HepG2 (cell line): ENCODE data around the gene IKZF2. TPM values are rescaled to one million over a fixed set of nuclear protein-coding genes. Genes with fewer than 3 reads are reported as not detected.

ENCODE experiments used
- ATAC-seq: fragments of 200-7000 bp; cut with Tn5 transposase; 3 replicates; pipeline ENCODE4 v1.9.1; 2020; ENCODE audit warnings: mild to moderate bottlenecking, moderate library complexity
- BruUV-seq: library from RNA; stranded (reverse); fragments of 400-500 nt; replicated peaks from 2 replicates; lab custom pipeline; 2021; lab: Mats Ljungman, UMichigan
- CTCF ChIA-PET: fragments of 300-600 bp; formaldehyde crosslinking; extraction: SDS; loops from one replicate; lab custom pipeline; 2021; ENCODE audit warnings: low total read pairs, inconsistent platforms, low intra/inter-chr PET ratio; lab: Yijun Ruan, JAX
- POLR2A ChIA-PET: fragments of 350-600 bp; sonication (Branson Sonifier 250); formaldehyde crosslinking; loops from one replicate; lab custom pipeline; 2020; ENCODE audit warnings: antibody characterized with exemption, inconsistent platforms; lab: Yijun Ruan, JAX
- DNase-seq: peaks from one replicate; pipeline ENCODE4 v3.0.0-alpha.2; 2015; ENCODE audit warnings: low spot score
- FAIRE-seq: peaks from 3 replicates; lab custom pipeline; 2011; peaks lifted over from hg19 to GRCh38; lab: Jason Lieb, UNC
- H2AFZ ChIP-seq: one replicate; pipeline ENCODE4 v1.6.1; 2011; ENCODE audit warnings: low read length, inconsistent platforms
- H3K27ac ChIP-seq: fragments of 300-600 bp; 3 replicates; pipeline ENCODE4 v1.8.0; 2011; ENCODE audit warnings: mixed run types, mild to moderate bottlenecking, mixed read lengths, low read length, inconsistent platforms; ENCODE audit not compliant: insufficient read depth; ENCODE audit errors: extremely low read length
- H3K27me3 ChIP-seq, 2 experiments: fragments of 200-600 bp in 1 of 2; 2 replicates in 1 of 2; 3 replicates in 1 of 2; pipeline versions ENCODE4 v1.6.0 to v1.8.0; 2011; ENCODE audit warnings: low read length in 2 of 2, mild to moderate bottlenecking in 2 of 2, moderate library complexity in 2 of 2, inconsistent platforms in 1 of 2; ENCODE audit not compliant: insufficient read depth in 2 of 2, control insufficient read depth in 1 of 2
- H3K36me3 ChIP-seq, 2 experiments: fragments of 200-600 bp in 1 of 2; replicated peaks in 1 of 2; 2 replicates in 1 of 2; 3 replicates in 1 of 2; pipeline versions ENCODE4 v1.5.1 to v1.8.0; 2011; ENCODE audit warnings: low read length in 2 of 2, inconsistent platforms in 1 of 2; ENCODE audit not compliant: insufficient read depth in 2 of 2, control insufficient read depth in 1 of 2
- H3K4me1 ChIP-seq: 2 replicates; pipeline ENCODE4 v1.5.1; 2012; ENCODE audit warnings: low read length, inconsistent platforms; ENCODE audit not compliant: insufficient read depth
- H3K4me2 ChIP-seq: 2 replicates; pipeline ENCODE4 v1.6.0; 2011; ENCODE audit warnings: low read depth, low read length, inconsistent platforms
- H3K4me3 ChIP-seq, 3 experiments: fragments of 200-600 bp in 1 of 3; sonication (generic), shearing (Covaris generic) in 1 of 3; replicated peaks in 1 of 3; 2 replicates each; pipeline ENCODE4 v1.5.1; 2011 to 2016; ENCODE audit warnings: low read length in 3 of 3, inconsistent platforms in 2 of 3, low read depth in 2 of 3, mild to moderate bottlenecking in 2 of 3, control low read depth in 1 of 3, mixed read lengths in 1 of 3; ENCODE audit not compliant: insufficient read depth in 1 of 3
- H3K79me2 ChIP-seq: one replicate; pipeline ENCODE4 v1.6.1; 2011; ENCODE audit warnings: low read length, inconsistent platforms; ENCODE audit not compliant: insufficient read depth
- H3K9ac ChIP-seq: 2 replicates; pipeline ENCODE4 v1.6.0; 2011; ENCODE audit warnings: mild to moderate bottlenecking, low read depth, low read length, inconsistent platforms; ENCODE audit not compliant: insufficient read depth
- H3K9me3 ChIP-seq: 2 replicates; pipeline ENCODE4 v1.5.1; 2012; ENCODE audit warnings: mild to moderate bottlenecking, low read length
- H4K20me1 ChIP-seq: 2 replicates; pipeline ENCODE4 v1.6.0; 2011; ENCODE audit warnings: inconsistent platforms, mild to moderate bottlenecking, low read length, moderate library complexity; ENCODE audit not compliant: insufficient read depth
- ARHGAP35 ChIP-seq: sonication (generic); formaldehyde crosslinking; IDR thresholded peaks from 2 replicates; pipeline ENCODE4 v1.9.0; 2022; ENCODE audit warnings: mild to moderate bottlenecking, inconsistent platforms, moderate library complexity, missing genetic modification reagents, borderline replicate concordance
- ARID5B ChIP-seq: IDR thresholded peaks from 2 replicates; pipeline ENCODE4 v1.4.0; 2020; ENCODE audit warnings: mild to moderate bottlenecking, missing genetic modification reagents
- FOXO1 ChIP-seq: sonication (generic); formaldehyde crosslinking; IDR thresholded peaks from 2 replicates; pipeline ENCODE4 v1.4.0; 2020; ENCODE audit warnings: missing genetic modification reagents
- MAFG ChIP-seq: sonication (generic); formaldehyde crosslinking; IDR thresholded peaks from 2 replicates; pipeline ENCODE4 v1.5.1; 2020; ENCODE audit warnings: mild to moderate bottlenecking, missing genetic modification reagents
- PHF8 ChIP-seq: sonication (generic); formaldehyde crosslinking; IDR thresholded peaks from 2 replicates; pipeline ENCODE4 v1.5.0; 2020; ENCODE audit warnings: missing genetic modification reagents
- REPIN1 ChIP-seq: sonication (generic); formaldehyde crosslinking; IDR thresholded peaks from 2 replicates; pipeline ENCODE4 v1.8.0; 2022; ENCODE audit warnings: missing genetic modification reagents, low read depth, mild to moderate bottlenecking, borderline replicate concordance
- SMARCE1 ChIP-seq: fragments of 450-650 bp; IDR thresholded peaks from 2 replicates; pipeline ENCODE4 v1.6.1; 2017; ENCODE audit warnings: borderline replicate concordance
- ZBTB7A ChIP-seq: sonication (generic); formaldehyde crosslinking; IDR thresholded peaks from 2 replicates; pipeline ENCODE4 v1.8.0; 2022; ENCODE audit warnings: mild to moderate bottlenecking, missing genetic modification reagents
- ZFYVE20 ChIP-seq: sonication (generic); formaldehyde crosslinking; IDR thresholded peaks from 2 replicates; pipeline ENCODE4 v1.8.0; 2023; ENCODE audit warnings: low read depth, mild to moderate bottlenecking, moderate library complexity, missing genetic modification reagents, borderline replicate concordance
- ZNF367 ChIP-seq: sonication (generic); formaldehyde crosslinking; IDR thresholded peaks from 2 replicates; pipeline ENCODE4 v1.4.0; 2020; ENCODE audit warnings: missing genetic modification reagents, borderline replicate concordance
- ZNF704 ChIP-seq: sonication (generic); formaldehyde crosslinking; IDR thresholded peaks from 2 replicates; pipeline ENCODE4 v1.8.1; 2023; ENCODE audit warnings: mild to moderate bottlenecking, inconsistent platforms, moderate library complexity, missing genetic modification reagents, borderline replicate concordance
- WGBS: methylation state at CpG from one replicate; pipeline ENCODE4 v1.1.6; 2017; ENCODE audit warnings: low lambda C conversion rate; 5-methylcytosine and 5-hydroxymethylcytosine counted together
- in situ Hi-C: cut with HindIII; loops from 2 replicates; pipeline ENCODE4 v1.10.0; 2017; ENCODE audit warnings: low pct_unique_long_range_greater_than_20kb; ENCODE audit not compliant: extremely low pct_ligation_motif_present
- intact Hi-C: fragments of 100-400 bp; cut with micrococcal nuclease; formaldehyde crosslinking; loops from one replicate; pipeline ENCODE4 v1.10.0; 2022; ENCODE audit not compliant: unreplicated experiment
- polyA plus RNA-seq, 8 experiments: library from polyadenylated mRNA; depleted of rRNA in 3 of 8; stranded (reverse) in 7 of 8; unstranded in 1 of 8; fragments of >200 nt; fragmentation: Illumina TruSeq in 4 of 8; extraction: Trizol in 4 of 8; gene quantifications; 2 replicates each; pipeline versions ENCODE4 v1.2.1 to v1.2.3, GENCODE V29; 2011 to 2016; ENCODE audit warnings: low read depth in 4 of 8, missing spikeins in 1 of 8, mixed read lengths in 1 of 8; ENCODE audit not compliant: insufficient read depth in 1 of 8
- total RNA-seq, 5 experiments: library from RNA; depleted of rRNA; stranded (reverse); fragments of >200 nt; fragmentation: Illumina TruSeq; extraction: Trizol; gene quantifications; 2 replicates each; pipeline ENCODE4 v1.2.3, GENCODE V29; 2016; ENCODE audit warnings: low read depth in 1 of 5
- TF ChIP-seq, protein P1 (sequence below), 2 experiments: sonication (generic) in 1 of 2; formaldehyde crosslinking in 1 of 2; IDR thresholded peaks; 2 replicates each; pipeline versions ENCODE4 v1.6.1 to v1.9.0; 2014 to 2022; ENCODE audit warnings: antibody characterized with exemption in 1 of 2, borderline replicate concordance in 1 of 2, inconsistent platforms in 1 of 2, low read depth in 1 of 2, missing genetic modification reagents in 1 of 2

IKZF2 gene
- total and polyA plus RNA-seq, 2 of the 13 experiments (the other 11 are each of a cell fraction or from before 2014, with no cell fraction given): 0.18 to 0.86 TPM

GRCh38 chr2:213187833-213188532 lies 36.6 kb upstream of the IKZF2 start:
- Histone ChIP-seq H3K9ac (no peak overlapping the region), H2AFZ (no peak overlapping the region), H3K4me3 (no peak overlapping the region), H3K36me3 (no peaks in the 10 kb centered on the region), H3K79me2 (no peaks in the 10 kb centered on the region), H4K20me1 (no peaks in the 10 kb centered on the region), H3K4me1 (peaks cover 25% of the 10 kb centered on the region), H3K27me3 (no peaks in the 10 kb centered on the region), H3K9me3 (no peaks in the 10 kb centered on the region), H3K27ac (no peak overlapping the region), H3K4me2 (peak overlapping the region; percentile 50)
- peak; percentile 56 for FAIRE-seq
- no TSS peak for BruUV-seq
- intact Hi-C loops: loop anchor here (1.0 to 2.0 kb wide), 2 partner anchors 35 to 51 kb away; no protein-coding TSS in a partner anchor
- ChIA-PET POLR2A (no interaction called here), CTCF (no interaction called here)
- WGBS: 2% methylated on average over 5 of the region's 5 CpGs
- in situ Hi-C loops: no loop called here
- ATAC-seq: peak; percentile 99
- DNase-seq: peak; percentile 84
- no peak for TF ChIP-seq ZNF704
- no peak for TF ChIP-seq ZFYVE20 (CRISPR knock-in tag)
- no peak for TF ChIP-seq PHF8 (CRISPR knock-in tag)
- TF ChIP-seq ARID5B (CRISPR knock-in tag): peak; percentile 59
- TF ChIP-seq, protein P1, sequence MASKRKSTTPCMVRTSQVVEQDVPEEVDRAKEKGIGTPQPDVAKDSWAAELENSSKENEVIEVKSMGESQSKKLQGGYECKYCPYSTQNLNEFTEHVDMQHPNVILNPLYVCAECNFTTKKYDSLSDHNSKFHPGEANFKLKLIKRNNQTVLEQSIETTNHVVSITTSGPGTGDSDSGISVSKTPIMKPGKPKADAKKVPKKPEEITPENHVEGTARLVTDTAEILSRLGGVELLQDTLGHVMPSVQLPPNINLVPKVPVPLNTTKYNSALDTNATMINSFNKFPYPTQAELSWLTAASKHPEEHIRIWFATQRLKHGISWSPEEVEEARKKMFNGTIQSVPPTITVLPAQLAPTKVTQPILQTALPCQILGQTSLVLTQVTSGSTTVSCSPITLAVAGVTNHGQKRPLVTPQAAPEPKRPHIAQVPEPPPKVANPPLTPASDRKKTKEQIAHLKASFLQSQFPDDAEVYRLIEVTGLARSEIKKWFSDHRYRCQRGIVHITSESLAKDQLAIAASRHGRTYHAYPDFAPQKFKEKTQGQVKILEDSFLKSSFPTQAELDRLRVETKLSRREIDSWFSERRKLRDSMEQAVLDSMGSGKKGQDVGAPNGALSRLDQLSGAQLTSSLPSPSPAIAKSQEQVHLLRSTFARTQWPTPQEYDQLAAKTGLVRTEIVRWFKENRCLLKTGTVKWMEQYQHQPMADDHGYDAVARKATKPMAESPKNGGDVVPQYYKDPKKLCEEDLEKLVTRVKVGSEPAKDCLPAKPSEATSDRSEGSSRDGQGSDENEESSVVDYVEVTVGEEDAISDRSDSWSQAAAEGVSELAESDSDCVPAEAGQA (IDR thresholded peaks at IDR 0.05; ENCODE audit: low read depth): no peak
- TF ChIP-seq, protein P1 (CRISPR knock-in tag; IDR thresholded peaks at IDR 0.05; ENCODE audit: borderline replicate concordance): no peak
- TF ChIP-seq ZNF367 (CRISPR knock-in tag): no peak
- TF ChIP-seq ARHGAP35 (CRISPR knock-in tag): no peak
- TF ChIP-seq MAFG (CRISPR knock-in tag): no peak
- TF ChIP-seq REPIN1 (CRISPR knock-in tag): no peak
- 0 out of 2 replicates have a peak, but pooled peaks have one; percentile 20 for TF ChIP-seq FOXO1 (CRISPR knock-in tag)
- no peak for TF ChIP-seq ZBTB7A (CRISPR knock-in tag)
- no peak for TF ChIP-seq SMARCE1
